ENCODE data around the gene SLC43A3. TPM values are rescaled to one million over a fixed set of nuclear protein-coding genes. Genes with fewer than 3 reads are reported as not detected.

SLC43A3 gene
- total RNA-seq, 1 experiment from 2014 or later: 8.6 TPM

- POLR2A ChIA-PET: no interaction called here
- no peak for TF ChIP-seq TCF7L2 (IDR thresholded peaks at IDR 0.05; ENCODE audit: low read depth, low read length)
- TF ChIP-seq POLR2AphosphoS5 (IDR thresholded peaks at IDR 0.05; ENCODE audit: low read depth, low read length): no peak
- TF ChIP-seq CTCF (IDR thresholded peaks at IDR 0.05): no peak
- TF ChIP-seq REST (IDR thresholded peaks at IDR 0.05; ENCODE audit: insufficient read depth in 1 of 2, low read depth in 2 of 2, low read length in 1 of 2): no peak
- no peak for TF ChIP-seq SIN3A (IDR thresholded peaks at IDR 0.05; ENCODE audit: borderline replicate concordance, insufficient read depth, low read depth, low read length)
Observed at GRCh38 chr11:57426439-57426928, 437 bp downstream of the SLC43A3 start.

GRCh38 chr11:57425565-57426438 is 1.1 kb downstream of the SLC43A3 start:
- no peak overlapping the region for H3K27ac ChIP-seq (ENCODE audit: low read length)
- H3K4me3 ChIP-seq (ENCODE audit: low read depth in 2 of 2, low read length in 2 of 2): no peak overlapping the region
- TF ChIP-seq REST (IDR thresholded peaks at IDR 0.05; ENCODE audit: insufficient read depth in 1 of 2, low read depth in 2 of 2, low read length in 1 of 2) (no peak), POLR2AphosphoS5 (IDR thresholded peaks at IDR 0.05; ENCODE audit: low read depth, low read length) (no peak)
- H3K9me3 ChIP-seq (ENCODE audit: control insufficient read depth, insufficient read depth, low read depth, low read length): no peaks in the 10 kb centered on the region
- ATAC-seq (no peak), DNase-seq (ENCODE audit: low read depth, low spot score) (no peak)
- H3K4me1 ChIP-seq (ENCODE audit: control insufficient read depth, insufficient read depth, low read length): peaks cover 8% of the 10 kb centered on the region
- in situ Hi-C loops (cut with HindIII; ENCODE audit: low pct_unique_long_range_greater_than_20kb, low sequenced_read_pairs): no loop called here
- ChIA-PET POLR2A (no interaction called here), CTCF (no interaction called here)
- BruUV-seq (replicated peaks): no TSS peak
- H3K27me3 ChIP-seq (ENCODE audit: control insufficient read depth, insufficient read depth, low read length): 0 out of 2 replicates have a peak, but pooled peaks cover 6% of the 10 kb centered on the region
- intact Hi-C loops (cut with micrococcal nuclease; ENCODE audit: unreplicated experiment): no loop called here
- H3K36me3 ChIP-seq (ENCODE audit: control insufficient read depth, insufficient read depth, low read length): no peaks in the 10 kb centered on the region

More at GRCh38 chr11:57426439-57426928, 437 bp downstream of the SLC43A3 start:
- Histone ChIP-seq H3K4me1 (ENCODE audit: control insufficient read depth, insufficient read depth, low read length) (peaks cover 8% of the 10 kb centered on the region), H3K36me3 (ENCODE audit: control insufficient read depth, insufficient read depth, low read length) (no peaks in the 10 kb centered on the region), H3K27me3 (ENCODE audit: control insufficient read depth, insufficient read depth, low read length) (0 out of 2 replicates have a peak, but pooled peaks cover 6% of the 10 kb centered on the region), H3K27ac (ENCODE audit: low read length) (no peak overlapping the region), H3K9me3 (ENCODE audit: control insufficient read depth, insufficient read depth, low read depth, low read length) (no peaks in the 10 kb centered on the region), H3K4me3 (ENCODE audit: low read depth in 2 of 2, low read length in 2 of 2) (peak overlapping the region; percentile 37 to 48)
- in situ Hi-C loops (cut with HindIII; ENCODE audit: low pct_unique_long_range_greater_than_20kb, low sequenced_read_pairs) (no loop called here), intact Hi-C loops (cut with micrococcal nuclease; ENCODE audit: unreplicated experiment) (no loop called here)
- CTCF ChIA-PET: no interaction called here
- DNase-seq (ENCODE audit: low read depth, low spot score): no peak
- ATAC-seq: no peak
- BruUV-seq (replicated peaks): no TSS peak

All from Panc1 (cell line).